ENCODE results near the gene NCDN. TPM values are rescaled to one million over a fixed set of nuclear protein-coding genes. Genes with fewer than 3 reads are reported as not detected.

The NCDN gene
- total and polyA plus RNA-seq, 2 donors (not counting 1 experiment from before 2014, with no cell fraction given) = 18.1 to 33.2 TPM

- H3K4me1 ChIP-seq (ENCODE audit: control insufficient read depth, extremely low read depth, insufficient read depth, low read length) = no peaks in the 10 kb centered on the region
- TF ChIP-seq EZH2 (IDR thresholded peaks at IDR 0.05; ENCODE audit: low read length, missing control alignments) (no peak), CTCF (conservative IDR thresholded peaks at IDR 0.05 in 1 of 2, IDR thresholded peaks at IDR 0.05 in 1 of 2; ENCODE audit: low read depth in 1 of 2, low read length in 2 of 2) (no peak)
- H3K27ac ChIP-seq (ENCODE audit: insufficient read depth, low read length) = no peak overlapping the region
- peaks cover 2% of the 10 kb centered on the region for H4K20me1 ChIP-seq (ENCODE audit: control insufficient read depth, extremely low read depth, insufficient read depth, low read length)
- no peak for DNase-seq (ENCODE audit: low read depth in 2 of 2)
- no peak overlapping the region for H3K9ac ChIP-seq (ENCODE audit: insufficient read depth, low read length)
- H3K4me3 ChIP-seq (replicated peaks in 1 of 4; ENCODE audit: control extremely low read depth in 1 of 4, insufficient read depth in 1 of 4, low read depth in 3 of 4, low read length in 4 of 4) = no peak overlapping the region
- H3K36me3 ChIP-seq (ENCODE audit: control insufficient read depth, insufficient read depth, low read length) = peaks cover 9% of the 10 kb centered on the region
- H3K4me2 ChIP-seq (ENCODE audit: extremely low read depth, insufficient read depth, low read length) = no peak overlapping the region
- no peaks in the 10 kb centered on the region for H3K27me3 ChIP-seq (ENCODE audit: control insufficient read depth, insufficient read depth, low read length)
- no peak overlapping the region for H2AFZ ChIP-seq (ENCODE audit: low read length)
- H3K9me3 ChIP-seq (ENCODE audit: control insufficient read depth, insufficient read depth, low read depth, low read length) = no peaks in the 10 kb centered on the region
- peaks cover 7% of the 10 kb centered on the region for H3K79me2 ChIP-seq (ENCODE audit: control insufficient read depth, insufficient read depth, low read length)
These were observed 45.9 kb downstream of the NCDN start for GRCh38 chr1:35603468-35603867.

DNA sequence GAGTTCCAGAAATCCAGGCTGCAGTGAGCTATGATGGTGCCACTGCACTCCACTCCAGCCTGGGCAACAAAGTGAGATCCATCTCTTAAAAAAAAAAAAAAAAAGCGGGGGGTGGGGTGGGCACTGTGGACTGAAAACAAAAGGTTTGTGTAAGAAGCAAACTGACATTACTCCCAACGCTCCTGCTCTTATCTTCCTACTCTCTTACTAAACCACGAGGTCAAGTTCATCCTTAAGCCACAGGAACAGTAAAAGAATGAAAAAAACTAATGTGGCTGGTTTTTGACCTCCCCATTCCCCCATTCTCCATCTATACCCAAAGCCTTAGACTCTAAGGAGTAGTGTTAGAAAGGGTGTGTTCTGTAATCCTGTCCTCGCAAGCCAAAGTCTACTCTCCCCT lies 46.3 kb downstream of the NCDN start:
- Histone ChIP-seq H3K36me3 (ENCODE audit: control insufficient read depth, insufficient read depth, low read length) (peaks cover 9% of the 10 kb centered on the region), H4K20me1 (ENCODE audit: control insufficient read depth, extremely low read depth, insufficient read depth, low read length) (peaks cover 2% of the 10 kb centered on the region), H2AFZ (ENCODE audit: low read length) (no peak overlapping the region), H3K27ac (ENCODE audit: insufficient read depth, low read length) (no peak overlapping the region), H3K27me3 (ENCODE audit: control insufficient read depth, insufficient read depth, low read length) (no peaks in the 10 kb centered on the region), H3K9ac (ENCODE audit: insufficient read depth, low read length) (no peak overlapping the region), H3K9me3 (ENCODE audit: control insufficient read depth, insufficient read depth, low read depth, low read length) (no peaks in the 10 kb centered on the region), H3K4me2 (ENCODE audit: extremely low read depth, insufficient read depth, low read length) (no peak overlapping the region), H3K4me3 (replicated peaks in 1 of 4; ENCODE audit: control extremely low read depth in 1 of 4, insufficient read depth in 1 of 4, low read depth in 3 of 4, low read length in 4 of 4) (no peak overlapping the region), H3K4me1 (ENCODE audit: control insufficient read depth, extremely low read depth, insufficient read depth, low read length) (no peaks in the 10 kb centered on the region), H3K79me2 (ENCODE audit: control insufficient read depth, insufficient read depth, low read length) (peaks cover 7% of the 10 kb centered on the region)
- DNase-seq (ENCODE audit: low read depth in 2 of 2) = peak in 1 of 2 donors; percentile 41
- TF ChIP-seq CTCF (conservative IDR thresholded peaks at IDR 0.05 in 1 of 2, IDR thresholded peaks at IDR 0.05 in 1 of 2; ENCODE audit: low read depth in 1 of 2, low read length in 2 of 2) (no peak), EZH2 (IDR thresholded peaks at IDR 0.05; ENCODE audit: low read length, missing control alignments) (no peak)

DNA sequence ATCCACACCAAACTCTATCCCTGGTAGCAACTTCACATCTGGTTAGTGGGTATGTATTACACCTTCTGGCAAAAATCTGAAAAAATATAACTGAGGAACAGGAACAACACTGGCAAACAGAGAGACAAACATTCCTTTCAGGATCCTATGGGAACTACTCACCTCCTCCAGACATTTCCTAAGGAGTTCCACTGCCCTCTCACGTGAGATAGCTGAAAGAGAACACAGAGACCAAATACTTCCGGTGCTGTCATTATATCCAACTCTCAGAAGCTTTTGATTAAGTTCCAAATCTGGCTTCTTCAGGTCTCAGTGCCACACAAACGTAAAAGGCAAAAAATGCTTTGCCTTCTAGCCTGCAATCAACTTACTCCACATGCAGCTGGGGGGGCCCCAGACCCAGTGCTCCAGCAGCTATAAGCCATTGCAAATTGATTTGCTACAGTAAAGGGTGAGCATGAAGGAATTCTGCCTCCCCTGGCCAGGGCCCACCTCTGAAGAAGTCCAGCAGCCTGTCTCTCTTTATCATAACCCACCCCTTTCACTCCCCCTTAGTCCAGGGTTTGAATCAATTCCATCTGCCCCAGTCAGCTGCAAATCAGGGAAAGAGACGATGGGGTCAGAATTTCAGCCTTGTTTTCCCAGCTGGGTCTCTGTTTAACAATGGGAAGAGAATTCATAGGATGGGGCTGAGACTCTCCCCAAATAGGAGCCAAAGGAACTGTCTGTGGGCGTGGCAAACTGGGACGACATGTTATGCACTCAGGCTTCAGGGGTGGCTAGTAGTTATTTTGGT lies 47.7 kb downstream of the NCDN start:
- H2AFZ ChIP-seq (ENCODE audit: low read length) = no peak overlapping the region
- peaks cover 2% of the 10 kb centered on the region for H4K20me1 ChIP-seq (ENCODE audit: control insufficient read depth, extremely low read depth, insufficient read depth, low read length)
- no peak overlapping the region for H3K27ac ChIP-seq (ENCODE audit: insufficient read depth, low read length)
- H3K36me3 ChIP-seq (ENCODE audit: control insufficient read depth, insufficient read depth, low read length) = peaks cover 14% of the 10 kb centered on the region
- H3K79me2 ChIP-seq (ENCODE audit: control insufficient read depth, insufficient read depth, low read length) = peaks cover 7% of the 10 kb centered on the region
- H3K27me3 ChIP-seq (ENCODE audit: control insufficient read depth, insufficient read depth, low read length) = no peaks in the 10 kb centered on the region
- no peak overlapping the region for H3K9ac ChIP-seq (ENCODE audit: insufficient read depth, low read length)
- no peaks in the 10 kb centered on the region for H3K9me3 ChIP-seq (ENCODE audit: control insufficient read depth, insufficient read depth, low read depth, low read length)
- H3K4me1 ChIP-seq (ENCODE audit: control insufficient read depth, extremely low read depth, insufficient read depth, low read length) = no peaks in the 10 kb centered on the region
- peak in 1 of 2 donors; percentile 35 for DNase-seq (ENCODE audit: low read depth in 2 of 2)
- TF ChIP-seq CTCF (conservative IDR thresholded peaks at IDR 0.05 in 1 of 2, IDR thresholded peaks at IDR 0.05 in 1 of 2; ENCODE audit: low read depth in 1 of 2, low read length in 2 of 2) (no peak), EZH2 (IDR thresholded peaks at IDR 0.05; ENCODE audit: low read length, missing control alignments) (no peak)
- H3K4me2 ChIP-seq (ENCODE audit: extremely low read depth, insufficient read depth, low read length) = no peak overlapping the region
- no peak overlapping the region for H3K4me3 ChIP-seq (replicated peaks in 1 of 4; ENCODE audit: control extremely low read depth in 1 of 4, insufficient read depth in 1 of 4, low read depth in 3 of 4, low read length in 4 of 4)

Measured in fibroblast of lung (primary cell).